HFFc6 (cell line): ENCODE results near the gene PHOSPHO1. TPM values are rescaled to one million over a fixed set of nuclear protein-coding genes. Genes with fewer than 3 reads are reported as not detected.

Experiments
- DNase-seq: peaks from one replicate; pipeline ENCODE4 v3.0.0-alpha.2; 2018
- H3K27ac Mint-ChIP-seq: 2 replicates; pipeline ENCODE4 v1.8.0; 2020; ENCODE audit warnings: mild to moderate bottlenecking, mixed read lengths
- H3K27me3 Mint-ChIP-seq: 2 replicates; pipeline ENCODE4 v1.8.0; 2021; ENCODE audit warnings: mild to moderate bottlenecking, moderate library complexity, mixed read lengths; ENCODE audit not compliant: insufficient read depth
- H3K36me3 Mint-ChIP-seq: 2 replicates; pipeline ENCODE4 v1.8.0; 2021; ENCODE audit warnings: low read depth, mixed read lengths
- H3K4me1 Mint-ChIP-seq: 2 replicates; pipeline ENCODE4 v1.8.0; 2020; ENCODE audit warnings: low read depth, mixed read lengths
- H3K4me3 Mint-ChIP-seq: 2 replicates; pipeline ENCODE4 v1.8.0; 2020; ENCODE audit warnings: mild to moderate bottlenecking, moderate library complexity, mixed read lengths
- H3K9me3 Mint-ChIP-seq: 2 replicates; pipeline ENCODE4 v1.8.0; 2020; ENCODE audit warnings: mild to moderate bottlenecking, mixed read lengths
- total RNA-seq, 6 experiments: library from RNA; stranded (reverse); fragmentation: NEBNext Ultra II Directional; extraction: Animal tissue kit (Norgen Biotek cat#: 25700); gene quantifications; 2 replicates in 1 of 6; 3 replicates in 5 of 6; pipeline ENCODE4 v1.2.3, GENCODE V29; 2021
- TF ChIP-seq, protein P1 (sequence below): fragments of 200-600 bp; sonication (generic); IDR thresholded peaks from 2 replicates; pipeline ENCODE4 v1.5.0; 2021; ENCODE audit warnings: antibody characterized with exemption, mild to moderate bottlenecking

The PHOSPHO1 gene
- total RNA-seq, 6 experiments from 2014 or later: 0.13 to 0.17 (median 0.17) TPM; not detected in 3

DNA sequence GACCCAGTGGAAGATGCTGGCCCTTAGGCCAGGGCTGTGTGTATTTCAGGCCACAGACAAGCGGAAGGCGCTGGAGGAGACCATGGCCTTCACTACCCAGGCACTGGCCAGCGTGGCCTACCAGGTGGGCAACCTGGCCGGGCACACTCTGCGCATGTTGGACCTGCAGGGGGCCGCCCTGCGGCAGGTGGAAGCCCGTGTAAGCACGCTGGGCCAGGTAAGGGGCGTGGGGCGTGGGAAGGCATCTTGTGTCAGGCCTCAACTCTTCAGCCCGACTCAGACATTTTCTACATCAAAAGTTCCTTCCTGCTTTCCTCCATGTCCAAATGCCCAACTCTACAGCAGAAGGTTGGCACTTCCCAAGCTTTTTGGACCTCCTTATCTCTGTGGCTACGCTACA lies 14.1 kb downstream of the PHOSPHO1 start:
- no peaks in the 10 kb centered on the region for H3K9me3 Mint-ChIP-seq
- H3K4me3 Mint-ChIP-seq: no peak overlapping the region
- DNase-seq: no peak
- TF ChIP-seq, protein P1, sequence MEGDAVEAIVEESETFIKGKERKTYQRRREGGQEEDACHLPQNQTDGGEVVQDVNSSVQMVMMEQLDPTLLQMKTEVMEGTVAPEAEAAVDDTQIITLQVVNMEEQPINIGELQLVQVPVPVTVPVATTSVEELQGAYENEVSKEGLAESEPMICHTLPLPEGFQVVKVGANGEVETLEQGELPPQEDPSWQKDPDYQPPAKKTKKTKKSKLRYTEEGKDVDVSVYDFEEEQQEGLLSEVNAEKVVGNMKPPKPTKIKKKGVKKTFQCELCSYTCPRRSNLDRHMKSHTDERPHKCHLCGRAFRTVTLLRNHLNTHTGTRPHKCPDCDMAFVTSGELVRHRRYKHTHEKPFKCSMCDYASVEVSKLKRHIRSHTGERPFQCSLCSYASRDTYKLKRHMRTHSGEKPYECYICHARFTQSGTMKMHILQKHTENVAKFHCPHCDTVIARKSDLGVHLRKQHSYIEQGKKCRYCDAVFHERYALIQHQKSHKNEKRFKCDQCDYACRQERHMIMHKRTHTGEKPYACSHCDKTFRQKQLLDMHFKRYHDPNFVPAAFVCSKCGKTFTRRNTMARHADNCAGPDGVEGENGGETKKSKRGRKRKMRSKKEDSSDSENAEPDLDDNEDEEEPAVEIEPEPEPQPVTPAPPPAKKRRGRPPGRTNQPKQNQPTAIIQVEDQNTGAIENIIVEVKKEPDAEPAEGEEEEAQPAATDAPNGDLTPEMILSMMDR: no peak
- no peak overlapping the region for H3K27ac Mint-ChIP-seq
- no peaks in the 10 kb centered on the region for H3K36me3 Mint-ChIP-seq
- peaks cover 20% of the 10 kb centered on the region for H3K27me3 Mint-ChIP-seq
- H3K4me1 Mint-ChIP-seq: no peaks in the 10 kb centered on the region

DNA sequence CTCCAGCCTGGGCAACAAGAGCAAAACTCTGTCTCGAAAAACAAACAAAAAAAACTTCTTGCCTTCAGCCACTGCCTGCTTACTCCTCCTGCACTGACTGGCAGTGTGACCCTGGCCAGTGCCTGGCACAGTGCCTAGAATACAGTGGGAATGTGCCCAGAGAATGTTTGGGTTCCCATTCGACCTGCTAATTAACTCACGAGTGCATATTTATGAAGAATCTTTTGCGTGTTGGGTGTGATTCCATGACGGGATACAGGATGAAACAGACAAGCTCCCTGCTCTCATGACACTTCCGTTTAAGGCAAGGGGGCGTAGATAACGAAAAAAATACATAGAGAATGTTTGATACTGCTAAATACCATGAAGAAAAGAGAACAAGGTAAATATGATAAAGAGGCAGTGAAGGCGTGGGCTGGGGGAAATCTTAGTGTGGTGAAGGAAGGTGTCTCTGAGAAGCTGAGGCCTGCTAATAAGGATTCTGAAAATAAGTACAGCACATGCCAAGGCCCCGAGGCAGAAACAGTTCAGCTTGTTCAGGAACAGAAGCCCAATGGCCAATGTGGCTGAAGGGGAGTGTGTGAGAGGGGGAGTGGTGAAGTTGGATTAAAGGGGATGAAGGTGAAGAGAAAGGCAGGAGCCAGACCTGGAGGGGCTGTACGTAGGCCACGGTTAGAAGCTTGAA lies 15.8 kb downstream of the PHOSPHO1 start:
- no peak for DNase-seq
- TF ChIP-seq, protein P1: no peak
- Mint-ChIP-seq H3K36me3 (no peaks in the 10 kb centered on the region), H3K27ac (no peak overlapping the region), H3K4me3 (no peak overlapping the region), H3K4me1 (peaks cover 5% of the 10 kb centered on the region), H3K27me3 (peaks cover 27% of the 10 kb centered on the region), H3K9me3 (no peaks in the 10 kb centered on the region)

DNA sequence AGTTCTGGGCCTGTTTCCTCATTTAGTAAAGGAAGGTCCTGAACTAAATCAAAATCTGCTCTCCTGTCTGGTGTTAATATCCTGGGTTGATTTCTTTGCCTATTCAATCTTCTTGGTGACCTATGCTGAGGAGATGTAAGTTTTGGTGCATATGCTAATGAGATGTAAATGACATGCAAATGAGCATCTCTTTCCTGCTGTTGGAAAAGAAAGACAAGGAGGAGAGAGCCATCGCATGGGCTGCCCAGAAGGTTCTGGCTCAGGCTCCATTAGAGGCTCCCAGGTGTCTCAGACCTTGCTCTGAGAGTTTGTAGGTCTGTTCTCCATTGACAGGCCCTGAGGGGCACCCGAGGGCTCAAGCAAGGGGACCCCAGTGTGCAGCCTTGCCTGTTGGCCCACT lies 16.7 kb downstream of the PHOSPHO1 start:
- Mint-ChIP-seq H3K4me3 (no peak overlapping the region), H3K27me3 (peaks cover 35% of the 10 kb centered on the region), H3K27ac (no peak overlapping the region), H3K9me3 (no peaks in the 10 kb centered on the region), H3K4me1 (peaks cover 14% of the 10 kb centered on the region), H3K36me3 (no peaks in the 10 kb centered on the region)
- TF ChIP-seq, protein P1: no peak
- no peak for DNase-seq

DNA sequence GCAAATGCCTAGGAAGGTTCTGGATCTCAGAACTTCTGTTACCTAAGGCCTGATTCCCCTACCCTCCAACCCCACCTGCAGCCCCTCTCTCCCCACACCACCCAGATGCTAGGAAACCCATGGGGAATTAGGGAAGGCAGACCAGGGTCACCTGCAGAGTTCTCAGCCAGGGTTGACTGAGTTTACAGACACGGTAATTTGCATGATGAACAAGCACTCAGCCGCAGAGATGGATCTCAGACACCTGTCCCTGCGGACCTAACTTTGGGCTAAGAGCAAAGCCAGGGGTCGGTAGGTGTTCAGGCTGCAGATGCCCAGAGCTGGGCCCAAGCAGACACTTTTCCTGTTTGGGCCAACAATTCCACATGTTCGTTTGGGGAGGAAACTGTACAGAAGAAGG lies 17.2 kb downstream of the PHOSPHO1 start:
- Mint-ChIP-seq H3K27me3 (peaks cover 36% of the 10 kb centered on the region), H3K4me3 (no peak overlapping the region)

DNA sequence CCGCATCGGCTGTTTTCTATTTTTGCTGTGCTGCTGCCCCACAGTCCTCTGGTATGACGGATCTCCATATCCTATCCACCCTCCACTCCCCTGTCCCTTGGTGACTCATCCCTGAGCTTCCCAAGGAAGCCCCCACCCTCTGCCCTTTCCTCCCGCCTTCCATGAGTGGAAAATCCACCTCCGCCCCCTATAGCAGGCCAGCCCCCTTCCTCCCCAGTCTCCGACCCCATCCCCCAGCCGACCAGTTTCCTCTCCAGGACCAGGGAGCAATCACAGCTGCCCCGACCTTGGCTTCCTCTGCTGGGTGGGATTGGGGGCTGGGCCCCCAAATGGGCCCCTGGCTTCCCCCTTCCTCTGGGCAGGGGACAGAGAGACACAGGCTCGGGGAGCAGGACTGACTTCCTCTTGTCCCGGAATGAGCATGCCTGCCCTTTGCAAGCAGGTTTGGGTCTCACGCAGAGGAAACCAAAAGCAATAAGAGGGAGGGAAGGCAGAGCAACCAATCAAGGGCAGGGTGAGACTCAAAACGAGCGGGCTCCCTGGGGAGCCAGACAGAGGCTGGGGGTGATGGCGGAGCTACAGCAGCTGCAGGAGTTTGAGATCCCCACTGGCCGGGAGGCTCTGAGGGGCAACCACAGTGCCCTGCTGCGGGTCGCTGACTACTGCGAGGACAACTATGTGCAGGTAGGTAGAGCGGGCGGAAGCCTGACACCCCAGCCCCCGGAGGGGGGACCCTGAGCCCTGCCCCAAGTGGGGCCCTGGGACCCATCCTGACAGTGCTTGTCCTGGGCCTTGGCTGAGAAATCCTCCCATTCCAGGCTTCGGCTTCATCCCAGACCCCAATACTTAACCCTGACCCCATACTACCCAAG lies 20.2 kb downstream of the PHOSPHO1 start, which contains the start of the genes ABI3 and GNGT2:
ABI3 (plus strand) TSS at position 550 of the 872 bp plus-strand sequence; CDS start at position 568, 18 bp downstream.
GNGT2 (minus strand) TSS at position 417 of the 872 bp plus-strand sequence. CDS start 3,152 bp downstream, outside the sequence.
- Mint-ChIP-seq H3K4me1 (peaks cover 16% of the 10 kb centered on the region), H3K9me3 (no peaks in the 10 kb centered on the region), H3K27me3 (peaks cover 40% of the 10 kb centered on the region), H3K27ac (no peak within 1 kb of the TSS), H3K36me3 (no peaks in the 10 kb centered on the region), H3K4me3 (peak within 1 kb of the TSS; percentile 38; the same call in 1 of the 2 replicates)
- TF ChIP-seq, protein P1: no peak
- DNase-seq: no peak

More for the DNA sequence above, 17.2 kb downstream of the PHOSPHO1 start:
- Mint-ChIP-seq H3K36me3 (no peaks in the 10 kb centered on the region), H3K4me1 (peaks cover 16% of the 10 kb centered on the region), H3K27ac (no peak overlapping the region), H3K9me3 (no peaks in the 10 kb centered on the region)
- DNase-seq: no peak
- TF ChIP-seq, protein P1: no peak
